ENCODE results near the gene SH2D3A.
A peak's percentile ranks its signal among the peaks of the same experiment; 100 is the strongest.

Gene SH2D3A

DNA sequence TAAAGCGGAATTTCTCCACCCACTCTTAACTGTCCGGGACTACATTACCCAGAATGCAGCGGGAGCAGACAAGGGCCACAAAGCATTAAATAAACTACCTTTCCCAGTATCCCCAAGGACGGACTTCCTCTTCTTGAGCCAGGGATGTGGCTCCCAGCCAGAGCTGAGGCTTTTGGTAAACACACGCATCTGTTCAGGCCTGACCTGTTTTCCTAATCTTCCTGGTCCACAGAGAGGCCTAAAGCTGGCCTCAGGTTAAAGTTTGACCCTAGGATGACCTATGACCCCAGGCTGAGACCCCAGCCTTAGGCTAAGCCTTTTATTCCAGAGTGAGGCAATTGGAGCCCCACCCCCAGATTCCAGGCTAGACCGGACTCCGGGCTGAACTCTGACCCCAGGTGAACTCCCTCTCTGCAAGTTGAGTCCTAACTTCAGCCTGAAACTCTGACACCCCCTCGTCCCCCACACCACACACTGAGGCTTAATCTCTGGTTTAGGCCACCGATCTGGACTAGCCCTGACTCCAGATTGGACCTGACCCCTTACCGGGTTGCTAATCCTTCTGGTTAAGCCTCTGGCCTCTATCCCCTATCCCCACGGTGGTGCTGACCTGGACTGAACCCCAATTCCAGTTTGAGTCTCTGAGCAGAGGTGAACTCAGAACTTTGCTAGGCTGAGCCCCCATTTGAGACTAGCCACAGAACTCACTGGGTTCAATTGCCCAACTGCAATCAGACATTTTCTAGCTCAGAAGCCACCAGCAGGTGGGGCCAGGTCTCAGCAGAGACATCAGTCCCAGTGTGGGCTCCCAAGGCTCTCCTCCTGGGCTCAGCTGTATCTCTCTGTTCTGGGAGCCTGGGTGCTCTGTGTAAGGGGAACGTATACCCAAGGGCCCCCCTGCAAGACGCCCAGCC is 29.1 kb downstream of the SH2D3A start:
- Histone ChIP-seq H3K36me3 (ENCODE audit: control insufficient read depth, insufficient read depth, low read length) (no peaks in the 10 kb centered on the region), H3K4me1 (ENCODE audit: control insufficient read depth, insufficient read depth, low read length) (peaks cover 6% of the 10 kb centered on the region; the same call in 1 of the 2 replicates), H3K27me3 (ENCODE audit: control insufficient read depth, insufficient read depth, low read length) (no peaks in the 10 kb centered on the region), H3K9me3 (ENCODE audit: control insufficient read depth, insufficient read depth, low read length) (no peaks in the 10 kb centered on the region), H3K27ac (ENCODE audit: low read length) (no peak overlapping the region), H3K4me3 (ENCODE audit: low read length) (no peak overlapping the region; the same call in 1 of the 2 replicates)
- WGBS (ENCODE audit: insufficient coverage, insufficient read length): no CpG with 5 or more reads among the region's 13 CpGs
- no peak for DNase-seq (ENCODE audit: low read depth, low spot score)

DNA sequence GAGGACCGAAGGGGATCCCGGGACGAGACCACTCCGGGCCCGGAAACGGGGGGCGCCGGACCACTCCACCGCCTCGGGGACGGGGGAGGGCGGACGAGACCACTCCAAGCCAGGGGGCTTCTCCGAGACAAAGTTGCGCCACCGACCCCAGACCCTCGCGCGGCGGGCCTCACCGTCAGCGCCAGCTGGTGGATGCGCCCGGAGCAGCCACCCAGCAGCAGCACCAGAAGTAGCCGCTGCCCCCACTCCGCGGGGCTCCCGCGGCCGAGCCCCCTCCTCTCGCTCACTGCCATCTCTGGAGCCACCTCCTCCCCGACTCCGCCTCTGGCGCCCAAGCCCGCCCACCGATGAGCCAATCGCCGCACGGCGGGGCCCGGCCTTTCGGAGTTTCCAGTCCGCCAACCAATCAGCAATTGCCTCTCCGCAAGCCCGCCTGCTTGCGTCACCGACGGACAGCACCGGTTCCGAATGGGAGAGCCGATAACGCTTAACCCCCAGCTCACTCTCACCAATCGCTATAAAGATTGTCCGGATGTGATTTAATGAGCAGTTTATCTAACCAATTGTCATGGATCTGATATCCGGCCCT is 29.9 kb downstream of the SH2D3A start, which contains the start of gene GPR108:
Gene GPR108, minus strand, starts transcription at position 297 of the 589 bp plus-strand sequence. Its CDS starts 4 bp downstream, at position 293.
- Histone ChIP-seq H3K27me3 (ENCODE audit: control insufficient read depth, insufficient read depth, low read length) (no peaks in the 10 kb centered on the region), H3K27ac (ENCODE audit: low read length) (no peak within 1 kb of the TSS), H3K36me3 (ENCODE audit: control insufficient read depth, insufficient read depth, low read length) (no peaks in the 10 kb centered on the region), H3K4me1 (ENCODE audit: control insufficient read depth, insufficient read depth, low read length) (peaks cover 6% of the 10 kb centered on the region; the same call in 1 of the 2 replicates), H3K4me3 (ENCODE audit: low read length) (peak within 1 kb of the TSS; percentile 67), H3K9me3 (ENCODE audit: control insufficient read depth, insufficient read depth, low read length) (no peaks in the 10 kb centered on the region)
- WGBS (ENCODE audit: insufficient coverage, insufficient read length): no CpG with 5 or more reads among the region's 55 CpGs
- DNase-seq (ENCODE audit: low read depth, low spot score): peak; percentile 99

DNA sequence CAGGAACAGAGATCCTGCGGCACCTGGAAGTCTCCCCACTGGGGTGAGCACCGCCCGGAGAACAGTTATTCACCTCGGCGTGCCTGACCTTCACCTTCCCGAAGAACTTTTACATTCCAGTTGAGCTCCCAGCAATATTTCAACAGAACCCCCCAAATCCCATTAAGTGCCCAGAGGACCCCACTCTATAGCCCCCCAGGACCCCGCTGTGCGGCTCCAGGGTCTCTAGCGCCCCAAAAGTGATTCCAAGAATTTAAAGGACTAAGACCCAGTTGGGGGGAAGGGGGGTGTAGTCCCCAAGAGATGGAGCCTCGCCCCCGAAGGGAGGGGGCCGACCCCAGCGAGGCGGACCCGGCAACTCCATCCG is 30.3 kb downstream of the SH2D3A start:
- DNase-seq (ENCODE audit: low read depth, low spot score): no peak
- WGBS (ENCODE audit: insufficient coverage, insufficient read length): no CpG with 5 or more reads among the region's 16 CpGs
- Histone ChIP-seq H3K4me3 (ENCODE audit: low read length) (peak overlapping the region; percentile 67), H3K27ac (ENCODE audit: low read length) (no peak overlapping the region), H3K9me3 (ENCODE audit: control insufficient read depth, insufficient read depth, low read length) (no peaks in the 10 kb centered on the region), H3K4me1 (ENCODE audit: control insufficient read depth, insufficient read depth, low read length) (peaks cover 6% of the 10 kb centered on the region; the same call in 1 of the 2 replicates), H3K36me3 (ENCODE audit: control insufficient read depth, insufficient read depth, low read length) (peaks cover 2% of the 10 kb centered on the region), H3K27me3 (ENCODE audit: control insufficient read depth, insufficient read depth, low read length) (no peaks in the 10 kb centered on the region)

DNA sequence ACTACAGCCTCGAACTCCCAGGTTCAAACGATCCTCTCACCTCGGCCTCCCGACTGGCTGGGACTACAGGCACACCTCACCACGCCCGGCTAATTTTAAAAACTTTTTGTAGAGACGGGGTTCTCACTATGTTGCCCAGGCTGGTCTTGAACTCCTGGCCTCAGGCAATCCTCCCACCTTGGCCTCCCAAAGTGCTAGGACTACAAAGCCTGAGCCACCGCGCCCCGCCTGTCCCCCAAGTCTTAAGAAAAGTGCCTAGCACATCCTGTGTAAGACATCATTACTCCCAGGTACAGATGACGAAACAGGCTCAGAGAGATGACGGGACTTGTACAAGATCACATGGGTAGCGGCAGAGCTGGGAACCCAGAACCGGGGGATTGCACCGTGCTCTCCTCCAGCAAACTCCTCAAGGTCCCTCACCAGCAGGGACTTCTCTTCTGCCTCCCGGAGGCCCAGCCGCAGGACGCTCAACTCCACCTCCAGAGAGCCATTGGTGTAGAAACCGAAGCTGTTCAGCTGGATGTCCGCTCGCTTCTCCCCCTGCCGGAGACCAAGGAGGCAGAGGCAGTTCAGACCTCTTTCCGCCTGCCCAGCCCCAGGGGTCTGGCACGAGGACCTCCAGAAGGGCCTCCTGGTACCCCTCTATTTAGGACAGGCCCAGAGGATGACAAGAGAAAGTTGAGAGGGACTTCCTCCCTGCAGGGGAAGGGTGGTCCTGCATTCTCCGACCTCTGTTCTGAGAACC is 30.9 kb downstream of the SH2D3A start:
- Histone ChIP-seq H3K4me3 (ENCODE audit: low read length) (peak overlapping the region; percentile 67), H3K27me3 (ENCODE audit: control insufficient read depth, insufficient read depth, low read length) (no peaks in the 10 kb centered on the region), H3K36me3 (ENCODE audit: control insufficient read depth, insufficient read depth, low read length) (peaks cover 5% of the 10 kb centered on the region), H3K27ac (ENCODE audit: low read length) (no peak overlapping the region), H3K9me3 (ENCODE audit: control insufficient read depth, insufficient read depth, low read length) (no peaks in the 10 kb centered on the region), H3K4me1 (ENCODE audit: control insufficient read depth, insufficient read depth, low read length) (peaks cover 6% of the 10 kb centered on the region; the same call in 1 of the 2 replicates)
- WGBS (ENCODE audit: insufficient coverage, insufficient read length): no CpG with 5 or more reads among the region's 25 CpGs
- DNase-seq (ENCODE audit: low read depth, low spot score): no peak

GRCh38 chr19:6735181-6735911 is 31.9 kb downstream of the SH2D3A start:
- no peak overlapping the region for H3K27ac ChIP-seq (ENCODE audit: low read length)
- no peak for DNase-seq (ENCODE audit: low read depth, low spot score)
- no CpG with 5 or more reads among the region's 15 CpGs for WGBS (ENCODE audit: insufficient coverage, insufficient read length)

DNA sequence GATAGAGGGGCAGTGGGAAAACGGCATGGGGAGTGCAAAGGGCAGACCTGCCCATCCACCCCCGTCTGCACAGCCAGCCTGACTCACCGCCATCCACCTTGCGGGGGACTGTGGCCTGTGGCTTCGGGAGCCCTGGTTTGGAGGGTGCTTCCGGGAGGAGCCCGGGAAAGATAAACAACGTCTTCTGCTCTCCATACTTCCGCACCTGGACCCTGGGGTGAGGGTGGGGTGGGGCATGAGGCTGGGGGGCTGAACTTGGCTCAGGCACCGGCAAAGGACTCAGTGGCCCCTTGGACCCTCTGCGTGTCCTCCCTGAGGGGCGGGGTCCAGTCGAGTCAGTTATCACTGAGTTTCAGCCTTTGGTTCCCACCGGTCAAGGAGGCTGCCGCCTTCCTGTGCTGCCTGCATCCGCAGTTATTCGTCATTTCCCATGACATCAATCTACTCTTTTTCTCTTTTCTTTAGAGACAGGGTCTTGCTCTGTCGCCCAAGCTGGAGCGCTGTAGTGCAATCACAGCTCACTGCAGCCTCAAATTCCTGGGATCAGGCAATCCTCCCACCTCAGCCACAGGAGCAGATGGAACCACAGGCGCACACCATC is 33.0 kb downstream of the SH2D3A start:
- no peak overlapping the region for H3K4me3 ChIP-seq (ENCODE audit: low read length)
- peaks cover 6% of the 10 kb centered on the region for H3K4me1 ChIP-seq (ENCODE audit: control insufficient read depth, insufficient read depth, low read length)
- DNase-seq (ENCODE audit: low read depth, low spot score): no peak
- H3K27me3 ChIP-seq (ENCODE audit: control insufficient read depth, insufficient read depth, low read length): no peaks in the 10 kb centered on the region
- no CpG with 5 or more reads among the region's 20 CpGs for WGBS (ENCODE audit: insufficient coverage, insufficient read length)
- H3K36me3 ChIP-seq (ENCODE audit: control insufficient read depth, insufficient read depth, low read length): peaks cover 7% of the 10 kb centered on the region
- H3K9me3 ChIP-seq (ENCODE audit: control insufficient read depth, insufficient read depth, low read length): no peaks in the 10 kb centered on the region
- no peak overlapping the region for H3K27ac ChIP-seq (ENCODE audit: low read length)

More at GRCh38 chr19:6735181-6735911, 31.9 kb downstream of the SH2D3A start:
- no peak overlapping the region for H3K4me3 ChIP-seq (ENCODE audit: low read length)
- H3K27me3 ChIP-seq (ENCODE audit: control insufficient read depth, insufficient read depth, low read length): no peaks in the 10 kb centered on the region
- H3K9me3 ChIP-seq (ENCODE audit: control insufficient read depth, insufficient read depth, low read length): no peaks in the 10 kb centered on the region
- peaks cover 7% of the 10 kb centered on the region for H3K36me3 ChIP-seq (ENCODE audit: control insufficient read depth, insufficient read depth, low read length)
- H3K4me1 ChIP-seq (ENCODE audit: control insufficient read depth, insufficient read depth, low read length): peaks cover 6% of the 10 kb centered on the region

DNA sequence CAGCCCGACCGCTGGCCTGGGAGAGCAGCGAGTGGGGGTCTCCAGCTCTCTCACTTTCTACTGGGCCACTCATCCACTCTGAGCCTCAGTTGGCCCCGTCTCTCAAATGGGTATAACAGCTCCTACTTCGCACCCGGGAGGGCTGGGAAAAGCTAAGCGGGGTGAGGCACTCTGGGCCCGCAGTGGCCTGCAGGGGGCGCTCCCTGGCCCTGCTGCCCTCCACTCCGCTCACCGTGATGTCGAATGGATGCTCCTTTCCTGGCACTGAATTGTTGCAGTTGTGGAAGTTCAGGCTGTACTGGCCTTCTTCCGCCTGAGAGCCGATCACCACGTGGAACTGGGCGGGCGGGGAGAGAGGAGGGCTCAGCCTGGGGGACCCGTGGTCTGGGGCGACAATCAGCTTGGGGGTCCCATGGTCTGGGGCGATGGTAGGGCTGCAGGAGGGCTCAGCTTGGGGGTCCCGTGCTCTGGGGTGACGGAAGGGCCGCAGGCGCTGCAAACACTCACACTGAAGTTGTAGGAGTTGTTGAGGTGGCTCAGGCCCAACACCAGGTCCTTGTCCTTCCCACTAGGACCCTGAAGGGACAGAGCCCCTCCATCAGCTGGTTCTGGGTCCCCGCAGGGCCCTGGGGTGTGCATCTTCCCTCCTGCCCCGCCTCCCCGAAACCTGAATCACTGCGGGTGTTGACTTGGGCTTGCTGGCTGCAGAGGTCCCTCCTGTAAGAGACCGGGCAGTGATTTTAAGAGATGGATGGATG is 33.7 kb downstream of the SH2D3A start:
- H3K27me3 ChIP-seq (ENCODE audit: control insufficient read depth, insufficient read depth, low read length): no peaks in the 10 kb centered on the region
- no peaks in the 10 kb centered on the region for H3K9me3 ChIP-seq (ENCODE audit: control insufficient read depth, insufficient read depth, low read length)
- H3K36me3 ChIP-seq (ENCODE audit: control insufficient read depth, insufficient read depth, low read length): peaks cover 7% of the 10 kb centered on the region
- no peak overlapping the region for H3K27ac ChIP-seq (ENCODE audit: low read length)
- WGBS (ENCODE audit: insufficient coverage, insufficient read length): no CpG with 5 or more reads among the region's 29 CpGs
- H3K4me3 ChIP-seq (ENCODE audit: low read length): no peak overlapping the region
- DNase-seq (ENCODE audit: low read depth, low spot score): no peak
- peaks cover 4% of the 10 kb centered on the region for H3K4me1 ChIP-seq (ENCODE audit: control insufficient read depth, insufficient read depth, low read length)

DNA sequence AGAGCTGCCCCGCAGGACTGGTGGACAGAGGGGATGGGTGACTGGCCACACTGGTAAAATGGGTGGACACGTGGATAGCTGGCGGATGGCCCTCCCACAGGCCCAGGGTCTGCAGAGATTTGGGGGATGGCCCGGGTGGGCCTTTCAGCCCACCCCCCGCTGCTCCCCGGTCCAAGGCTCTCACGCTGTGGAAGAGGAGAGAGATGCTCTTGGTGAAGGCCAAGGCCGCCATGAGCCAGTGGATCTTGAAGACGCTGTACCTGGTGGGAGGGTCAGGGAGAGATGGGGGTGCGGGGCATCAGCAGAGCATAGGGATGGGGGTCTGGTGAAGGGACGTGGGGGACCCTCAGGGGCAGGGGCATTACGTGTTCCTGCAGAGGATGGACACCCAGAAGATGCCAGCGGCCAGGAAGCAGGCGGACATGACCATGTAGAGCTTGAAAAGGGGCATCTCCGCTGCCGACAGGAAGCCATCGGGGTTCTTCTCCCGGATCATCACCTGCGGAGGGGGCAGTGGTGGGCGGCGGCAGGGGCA is 34.4 kb downstream of the SH2D3A start:
- Histone ChIP-seq H3K4me1 (ENCODE audit: control insufficient read depth, insufficient read depth, low read length) (no peaks in the 10 kb centered on the region; the same call in none of the 2 replicates), H3K9me3 (ENCODE audit: control insufficient read depth, insufficient read depth, low read length) (no peaks in the 10 kb centered on the region), H3K36me3 (ENCODE audit: control insufficient read depth, insufficient read depth, low read length) (peaks cover 7% of the 10 kb centered on the region), H3K4me3 (ENCODE audit: low read length) (no peak overlapping the region), H3K27me3 (ENCODE audit: control insufficient read depth, insufficient read depth, low read length) (no peaks in the 10 kb centered on the region), H3K27ac (ENCODE audit: low read length) (no peak overlapping the region)
- no peak for DNase-seq (ENCODE audit: low read depth, low spot score)
- WGBS (ENCODE audit: insufficient coverage, insufficient read length): no CpG with 5 or more reads among the region's 21 CpGs

GRCh38 chr19:6731822-6732221 is 35.4 kb downstream of the SH2D3A start:
- Histone ChIP-seq H3K27ac (ENCODE audit: low read length) (no peak overlapping the region), H3K4me3 (ENCODE audit: low read length) (no peak overlapping the region), H3K4me1 (ENCODE audit: control insufficient read depth, insufficient read depth, low read length) (no peaks in the 10 kb centered on the region; the same call in none of the 2 replicates), H3K36me3 (ENCODE audit: control insufficient read depth, insufficient read depth, low read length) (peaks cover 7% of the 10 kb centered on the region), H3K9me3 (ENCODE audit: control insufficient read depth, insufficient read depth, low read length) (no peaks in the 10 kb centered on the region), H3K27me3 (ENCODE audit: control insufficient read depth, insufficient read depth, low read length) (no peaks in the 10 kb centered on the region)
- DNase-seq (ENCODE audit: low read depth, low spot score): no peak
- no CpG with 5 or more reads among the region's 22 CpGs for WGBS (ENCODE audit: insufficient coverage, insufficient read length)
